CMK (cell line): ENCODE measurements around the gene NFE2L1.
A peak's percentile ranks its signal among the peaks of the same experiment; 100 is the strongest.
"Not testable (repeated sequence)": the region's sequence is repeated elsewhere in the genome, so short reads cannot be mapped to it uniquely, and the experiment has no call there.

Source experiments
- DNase-seq: peaks from one replicate; pipeline ENCODE4 v3.0.0-alpha.2; 2010; ENCODE audit warnings: low read depth

Gene NFE2L1

DNA sequence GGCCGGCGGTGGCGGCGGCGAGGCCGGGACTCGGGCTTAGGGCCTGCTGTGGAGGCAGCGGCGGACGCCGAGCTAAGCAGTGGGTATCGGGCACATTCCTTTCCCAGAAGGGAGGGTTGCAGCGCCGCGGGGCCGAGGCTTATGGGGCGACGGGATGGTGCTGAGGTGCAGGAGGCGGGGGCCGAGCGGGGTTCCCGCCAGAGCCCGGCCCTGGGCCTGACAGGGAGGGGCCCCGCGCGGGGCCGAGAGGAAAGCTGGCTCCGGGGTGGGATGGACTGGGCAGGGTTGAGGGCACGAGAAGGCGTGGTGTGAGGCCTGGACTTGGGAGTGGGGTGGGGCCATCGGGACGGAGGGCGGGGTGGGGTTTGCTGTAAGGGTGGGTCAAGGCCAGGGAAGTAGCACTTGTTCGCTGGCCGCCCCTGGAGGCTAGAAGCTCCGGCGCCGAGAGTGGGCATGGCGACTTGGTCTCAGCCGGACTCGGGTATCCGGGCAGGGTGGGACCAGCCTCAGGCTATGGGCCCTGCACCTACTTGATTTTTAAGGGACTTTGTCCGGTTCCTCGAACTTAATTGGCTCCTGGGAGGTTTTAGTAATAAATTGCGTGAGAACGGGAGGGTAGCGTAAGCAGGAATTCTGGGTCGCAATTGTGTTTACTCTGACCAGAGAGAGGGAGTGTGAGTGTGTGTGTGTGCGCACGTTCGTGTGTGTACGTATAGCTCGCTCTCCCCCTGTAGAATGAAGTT lies 396 bp downstream of the NFE2L1 start:
- peak; percentile 93 for DNase-seq

DNA sequence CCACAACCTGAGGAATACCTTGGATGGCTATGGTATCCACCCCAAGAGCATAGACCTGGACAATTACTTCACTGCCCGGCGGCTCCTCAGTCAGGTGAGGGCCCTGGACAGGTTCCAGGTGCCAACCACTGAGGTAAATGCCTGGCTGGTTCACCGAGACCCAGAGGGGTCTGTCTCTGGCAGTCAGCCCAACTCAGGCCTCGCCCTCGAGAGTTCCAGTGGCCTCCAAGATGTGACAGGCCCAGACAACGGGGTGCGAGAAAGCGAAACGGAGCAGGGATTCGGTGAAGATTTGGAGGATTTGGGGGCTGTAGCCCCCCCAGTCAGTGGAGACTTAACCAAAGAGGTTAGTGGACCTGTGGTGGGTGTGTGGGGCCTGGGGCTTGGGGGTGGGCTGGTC lies 3.1 kb downstream of the NFE2L1 start:
- no peak for DNase-seq

DNA sequence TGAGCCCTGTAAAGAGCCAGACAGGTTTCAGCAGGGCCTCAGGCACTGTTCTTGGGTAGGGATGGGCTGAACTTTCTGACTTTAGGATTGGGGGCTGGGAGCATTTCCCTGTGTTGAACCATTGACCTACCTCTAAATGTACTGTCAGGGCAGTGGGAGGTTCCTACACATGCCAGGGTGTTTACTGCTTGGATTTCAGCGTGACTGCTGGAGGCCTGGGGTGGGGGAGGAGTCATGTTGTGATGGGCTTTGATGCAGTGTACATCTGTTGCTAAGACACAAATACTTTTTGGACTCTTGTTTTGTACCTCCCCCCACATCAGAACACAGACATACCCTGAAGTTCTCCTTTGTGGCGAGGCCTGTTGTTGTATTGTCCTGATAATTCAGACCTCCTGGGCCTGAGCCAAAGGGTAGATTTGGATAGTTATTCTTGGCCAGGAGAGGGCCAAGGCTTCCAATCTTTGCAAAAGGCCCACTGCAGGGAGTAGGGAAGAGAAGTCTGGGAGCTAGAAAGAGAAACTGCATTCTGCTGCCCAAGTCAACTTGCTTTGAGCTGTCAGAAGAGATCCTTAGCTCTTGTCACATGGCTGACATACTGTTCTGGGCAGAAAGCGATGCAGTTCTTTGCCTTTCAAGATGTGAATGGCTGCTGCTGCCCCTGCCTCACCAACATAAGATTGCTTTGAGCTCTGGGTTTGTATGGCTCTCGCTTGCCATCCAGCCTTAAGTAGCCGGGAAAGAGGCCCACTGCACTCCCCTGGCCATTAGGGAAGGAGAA lies 3.7 kb downstream of the NFE2L1 start:
- no peak for DNase-seq

- no peak for DNase-seq
Measured at GRCh38 chr17:48052956-48053757, 5.0 kb downstream of the NFE2L1 start.

DNA sequence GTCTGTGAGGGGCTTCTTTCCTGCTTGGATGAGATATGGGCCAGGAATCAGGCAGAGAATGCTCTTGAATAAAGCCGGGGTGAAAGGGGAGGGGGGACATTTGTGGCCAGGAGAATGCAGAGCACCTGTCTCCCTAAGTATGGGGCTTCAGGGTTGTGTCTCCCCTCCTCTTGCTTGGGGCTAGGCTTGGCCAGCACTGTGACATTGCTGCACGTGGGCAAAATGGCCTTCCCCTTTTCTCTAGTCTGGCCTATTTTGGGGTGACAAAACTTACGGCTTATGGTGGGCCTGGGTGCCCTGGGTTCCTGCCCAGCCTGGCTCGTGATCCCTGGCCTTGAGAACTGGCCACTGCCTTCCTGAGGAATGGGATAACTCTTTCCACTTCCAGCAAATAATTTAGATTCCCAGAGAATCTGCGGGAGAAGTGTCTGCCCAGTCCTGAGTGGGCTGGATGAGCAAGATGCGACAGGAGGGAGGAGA lies 5.6 kb downstream of the NFE2L1 start:
- no peak for DNase-seq

GRCh38 chr17:48054238-48055185 lies 6.4 kb downstream of the NFE2L1 start:
- no peak for DNase-seq

DNA sequence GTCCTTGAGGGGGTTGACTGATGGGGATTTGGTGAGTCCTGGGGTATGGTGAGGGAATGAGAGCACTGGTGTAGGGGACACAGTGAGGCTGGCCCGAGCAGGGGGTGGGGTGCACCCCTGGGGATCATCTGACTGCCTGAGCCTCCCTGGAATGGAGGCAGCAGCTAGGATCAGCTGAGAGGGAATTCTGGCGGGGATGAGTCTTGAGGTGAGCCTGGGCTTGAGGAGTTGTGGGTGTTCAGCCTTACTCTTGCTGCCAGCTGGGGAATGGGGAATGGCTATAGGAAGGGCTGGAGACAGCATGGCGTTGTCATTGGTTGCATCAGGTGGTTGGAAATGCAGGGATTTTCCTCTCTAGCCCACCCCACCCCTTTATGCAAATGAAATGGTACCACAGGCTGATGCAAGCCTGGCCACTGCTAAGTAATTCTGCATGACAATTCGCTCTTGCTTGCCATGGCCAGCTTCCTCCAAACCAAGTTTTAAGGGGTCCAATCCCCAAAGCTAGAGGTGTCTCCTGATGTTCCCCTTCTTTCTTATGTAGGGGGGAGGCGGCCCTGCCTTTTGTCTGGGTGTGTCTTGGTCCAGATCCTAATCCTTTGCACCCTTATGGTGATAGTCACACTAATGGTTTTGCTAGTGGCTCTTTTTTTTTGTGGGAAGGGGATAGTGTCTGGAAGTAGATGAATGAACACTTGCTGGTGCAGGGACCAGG lies 7.5 kb downstream of the NFE2L1 start:
- no peak for DNase-seq

GRCh38 chr17:48056246-48056745 lies 8.1 kb downstream of the NFE2L1 start:
- DNase-seq, result no peak

GRCh38 chr17:48056879-48057278 lies 8.7 kb downstream of the NFE2L1 start:
- no peak for DNase-seq

GRCh38 chr17:48057626-48058025 lies 9.5 kb downstream of the NFE2L1 start:
- no peak for DNase-seq

- DNase-seq, result no peak
Measured at GRCh38 chr17:48058393-48059124, 10.4 kb downstream of the NFE2L1 start.

GRCh38 chr17:48059125-48059668 lies 11.0 kb downstream of the NFE2L1 start:
- no peak for DNase-seq

DNA sequence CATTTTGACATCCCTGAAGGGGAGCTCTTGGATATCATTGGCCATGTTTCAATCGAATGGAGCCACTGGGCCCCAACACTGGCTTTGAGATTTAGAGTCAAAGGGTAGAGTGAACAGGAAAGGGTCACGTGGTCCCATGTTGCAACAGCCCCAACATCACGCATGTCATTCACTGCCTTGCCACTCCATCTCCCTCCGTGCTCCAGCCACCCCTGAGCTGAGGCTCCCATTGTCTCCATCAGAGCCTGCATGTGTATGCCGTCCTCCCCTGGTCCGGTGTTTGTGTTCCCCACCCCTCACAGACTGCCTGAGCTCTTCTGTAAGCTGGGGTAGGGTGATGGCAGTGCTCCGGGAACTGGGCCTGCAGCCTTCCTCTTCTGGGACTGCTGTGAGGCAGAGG lies 12.1 kb downstream of the NFE2L1 start:
- DNase-seq, result no peak

DNA sequence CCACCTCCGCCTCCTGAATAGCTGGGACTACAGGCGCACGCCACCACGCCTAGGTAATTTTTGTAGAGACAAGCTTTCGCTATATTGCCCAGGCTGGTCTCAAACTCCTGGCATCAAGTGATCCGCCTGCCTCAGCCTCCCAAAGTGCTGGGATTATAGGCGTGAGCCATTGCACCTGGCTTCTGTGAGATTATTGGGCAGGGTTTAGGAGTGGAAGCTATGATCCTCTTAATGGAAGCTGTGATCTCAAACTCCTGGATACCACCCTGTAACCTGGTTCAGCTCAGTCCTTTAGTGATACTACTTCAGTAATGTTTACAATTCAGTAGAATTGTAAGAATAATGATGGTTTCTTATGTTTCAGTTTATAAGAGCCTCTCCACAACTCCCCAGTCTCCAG lies 14.1 kb downstream of the NFE2L1 start:
- DNase-seq, result no peak

DNA sequence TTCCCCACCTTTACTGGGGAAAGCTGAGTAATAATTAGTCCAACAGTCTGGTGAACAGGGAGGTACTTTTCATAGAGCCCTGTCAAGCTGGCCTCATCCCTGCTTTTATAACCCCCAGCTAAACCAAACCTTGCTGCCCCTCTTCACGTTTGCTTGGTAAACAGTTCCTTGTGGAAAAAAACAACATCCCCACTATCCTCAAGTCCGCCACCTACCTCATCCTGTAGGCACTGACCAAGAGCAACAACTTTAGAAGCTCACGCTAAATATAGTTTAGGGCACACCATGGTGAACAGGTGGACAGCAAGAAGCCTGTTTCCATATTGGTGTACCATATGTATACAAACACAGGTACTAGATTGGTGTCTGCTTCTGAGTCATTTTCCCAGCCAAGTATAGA lies 16.5 kb downstream of the NFE2L1 start:
- DNase-seq, result no peak

DNA sequence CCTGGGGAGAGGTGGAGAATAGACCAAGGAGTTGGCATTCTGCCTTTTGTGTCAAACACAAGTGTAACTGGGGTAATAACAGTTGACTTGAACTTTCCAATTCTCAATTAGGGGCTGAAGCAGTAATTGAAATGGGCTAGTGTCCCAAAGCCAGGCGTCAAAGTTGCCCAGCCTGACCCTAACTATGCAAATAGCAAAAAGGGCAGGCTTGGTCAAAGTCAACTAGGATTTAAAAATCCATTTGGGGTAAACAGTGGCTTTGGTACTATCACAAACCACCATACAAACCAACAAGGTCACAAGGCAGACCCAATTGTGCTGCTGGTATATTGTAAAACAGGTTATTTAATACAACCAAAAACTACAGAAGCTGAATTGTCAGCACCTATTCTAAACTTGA lies 18.0 kb downstream of the NFE2L1 start:
- no peak for DNase-seq

GRCh38 chr17:48066656-48067055 lies 18.5 kb downstream of the NFE2L1 start:
- no peak for DNase-seq

GRCh38 chr17:48067245-48067644 lies 19.1 kb downstream of the NFE2L1 start:
- no peak for DNase-seq

- not testable (repeated sequence) for DNase-seq
Measured at GRCh38 chr17:48067808-48068207, 19.6 kb downstream of the NFE2L1 start.
